HEK293 (cell line): ENCODE data around the gene SLC19A1.

Experiments
- CTCF ChIA-PET: fragments of 350-600 bp; formaldehyde crosslinking; extraction: SDS; loops from one replicate; lab custom pipeline; 2021; ENCODE audit warnings: antibody characterized with exemption; lab: Yijun Ruan, JAX
- POLR2A ChIA-PET: fragments of 300-600 bp; formaldehyde crosslinking; extraction: SDS; loops from one replicate; lab custom pipeline; 2020; ENCODE audit warnings: antibody characterized with exemption, inconsistent platforms; lab: Yijun Ruan, JAX
- H3K27ac ChIP-seq: fragments of 200-500 bp; sonication (Bioruptor generic); 2 replicates; pipeline ENCODE4 v1.5.1; 2014; ENCODE audit warnings: low read depth, low read length, control low read depth, inconsistent platforms; ENCODE audit errors: extremely low read depth
- H3K36me3 ChIP-seq, 2 experiments: fragments of 200-500 bp in 1 of 2; sonication (Bioruptor generic) in 1 of 2; 1 replicate in 1 of 2; 2 replicates in 1 of 2; pipeline ENCODE4 v1.5.1; 2014 to 2017; ENCODE audit warnings: inconsistent platforms in 2 of 2, low read length in 2 of 2; ENCODE audit not compliant: control insufficient read depth in 2 of 2, insufficient read depth in 1 of 2
- H3K4me1 ChIP-seq: fragments of 200-500 bp; sonication (Bioruptor generic); 2 replicates; pipeline ENCODE4 v1.5.1; 2014; ENCODE audit warnings: mild to moderate bottlenecking, low read length, inconsistent platforms; ENCODE audit not compliant: control insufficient read depth, insufficient read depth
- H3K4me3 ChIP-seq: 2 replicates; pipeline ENCODE4 v1.5.1; 2011; ENCODE audit warnings: low read depth, mild to moderate bottlenecking, control low read depth, low read length, moderate library complexity
- H3K9me3 ChIP-seq: fragments of 200-500 bp; sonication (Bioruptor generic); 2 replicates; pipeline ENCODE4 v1.5.1; 2014; ENCODE audit warnings: low read depth, low read length, inconsistent platforms; ENCODE audit not compliant: control insufficient read depth, insufficient read depth
- BCL11A ChIP-seq: fragments of 450-650 bp; formaldehyde crosslinking; IDR thresholded peaks from 2 replicates; pipeline ENCODE4 v1.5.1; 2016; ENCODE audit warnings: low read depth, missing biosample characterization, missing genetic modification characterization
- KLF10 ChIP-seq: fragments of 450-650 bp; IDR thresholded peaks from 2 replicates; pipeline ENCODE4 v1.5.1; 2018; ENCODE audit warnings: missing biosample characterization, mild to moderate bottlenecking, missing genetic modification characterization
- KLF7 ChIP-seq: fragments of 450-650 bp; formaldehyde crosslinking; IDR thresholded peaks from 2 replicates; pipeline ENCODE4 v1.5.1; 2016; ENCODE audit warnings: missing biosample characterization, missing genetic modification characterization, borderline replicate concordance
- OSR2 ChIP-seq: fragments of 450-650 bp; formaldehyde crosslinking; IDR thresholded peaks from 2 replicates; pipeline ENCODE4 v1.5.1; 2016; ENCODE audit warnings: missing biosample characterization, missing genetic modification characterization
- OVOL3 ChIP-seq: fragments of 450-650 bp; formaldehyde crosslinking; IDR thresholded peaks from 2 replicates; pipeline ENCODE4 v1.5.1; 2016; ENCODE audit warnings: missing biosample characterization, missing genetic modification characterization
- PRDM2 ChIP-seq: fragments of 450-650 bp; formaldehyde crosslinking; IDR thresholded peaks from 2 replicates; pipeline ENCODE4 v1.5.1; 2016; ENCODE audit warnings: missing biosample characterization, missing genetic modification characterization, borderline replicate concordance
- ZBTB17 ChIP-seq: fragments of 450-650 bp; formaldehyde crosslinking; IDR thresholded peaks from 2 replicates; pipeline ENCODE4 v1.5.1; 2016; ENCODE audit warnings: missing biosample characterization, missing genetic modification characterization
- ZEB2 ChIP-seq: fragments of 450-650 bp; formaldehyde crosslinking; IDR thresholded peaks from 2 replicates; pipeline ENCODE4 v1.5.1; 2016; ENCODE audit warnings: missing biosample characterization, missing genetic modification characterization
- ZNF169 ChIP-seq: fragments of 450-650 bp; formaldehyde crosslinking; IDR thresholded peaks from 2 replicates; pipeline ENCODE4 v1.5.1; 2016; ENCODE audit warnings: missing biosample characterization, missing genetic modification characterization
- ZNF2 ChIP-seq: fragments of 450-650 bp; formaldehyde crosslinking; IDR thresholded peaks from 2 replicates; pipeline ENCODE4 v1.5.1; 2016; ENCODE audit warnings: missing biosample characterization, missing genetic modification characterization
- ZNF274 ChIP-seq, 2 experiments: fragments of 200-500 bp in 1 of 2; fragments of 450-650 bp in 1 of 2; sonication (Bioruptor generic) in 1 of 2; formaldehyde crosslinking in 1 of 2; IDR thresholded peaks; 2 replicates each; pipeline versions ENCODE4 v1.5.1 to v1.6.1; 2014 to 2016; ENCODE audit warnings: borderline replicate concordance in 1 of 2, inconsistent platforms in 1 of 2, low read length in 1 of 2, missing biosample characterization in 1 of 2, missing genetic modification characterization in 1 of 2
- ZNF280D ChIP-seq: fragments of 450-650 bp; formaldehyde crosslinking; IDR thresholded peaks from 2 replicates; pipeline ENCODE4 v1.5.1; 2016; ENCODE audit warnings: missing biosample characterization, missing genetic modification characterization
- ZNF626 ChIP-seq: fragments of 450-650 bp; sonication (Bioruptor Pico); formaldehyde crosslinking; IDR thresholded peaks from 2 replicates; pipeline ENCODE4 v1.5.1; 2018; ENCODE audit warnings: missing biosample characterization, missing genetic modification characterization, inconsistent platforms
- ZNF792 ChIP-seq: fragments of 450-650 bp; formaldehyde crosslinking; IDR thresholded peaks from 2 replicates; pipeline ENCODE4 v1.5.1; 2016; ENCODE audit warnings: missing biosample characterization, missing genetic modification characterization
- ZNF830 ChIP-seq: fragments of 450-650 bp; IDR thresholded peaks from 2 replicates; pipeline ENCODE4 v1.5.0; 2018; ENCODE audit warnings: missing biosample characterization, missing genetic modification characterization, low read depth, mild to moderate bottlenecking, moderate library complexity
- ZNF843 ChIP-seq: fragments of 450-650 bp; formaldehyde crosslinking; IDR thresholded peaks from 2 replicates; pipeline ENCODE4 v1.5.1; 2016; ENCODE audit warnings: missing biosample characterization, missing genetic modification characterization
- TF ChIP-seq, protein P1 (sequence below): fragments of 450-650 bp; formaldehyde crosslinking; IDR thresholded peaks from 2 replicates; pipeline ENCODE4 v1.5.1; 2016; ENCODE audit warnings: missing biosample characterization, missing genetic modification characterization
- TF ChIP-seq, protein P2 (sequence below): IDR thresholded peaks from 2 replicates; pipeline ENCODE4 v1.6.1; 2011; ENCODE audit warnings: mild to moderate bottlenecking, low read depth, low read length, borderline replicate concordance
- TF ChIP-seq, protein P3 (sequence below): fragments of 450-650 bp; formaldehyde crosslinking; IDR thresholded peaks from 2 replicates; pipeline ENCODE4 v1.5.1; 2016; ENCODE audit warnings: missing biosample characterization, missing genetic modification characterization
- TF ChIP-seq, protein P4 (sequence below): fragments of 450-650 bp; formaldehyde crosslinking; IDR thresholded peaks from 2 replicates; pipeline ENCODE4 v1.5.1; 2017; ENCODE audit warnings: missing biosample characterization, missing genetic modification characterization

SLC19A1 gene

GRCh38 chr21:45547545-45547900 is 5.3 kb upstream of the SLC19A1 start (continued):
- TF ChIP-seq, protein P1, sequence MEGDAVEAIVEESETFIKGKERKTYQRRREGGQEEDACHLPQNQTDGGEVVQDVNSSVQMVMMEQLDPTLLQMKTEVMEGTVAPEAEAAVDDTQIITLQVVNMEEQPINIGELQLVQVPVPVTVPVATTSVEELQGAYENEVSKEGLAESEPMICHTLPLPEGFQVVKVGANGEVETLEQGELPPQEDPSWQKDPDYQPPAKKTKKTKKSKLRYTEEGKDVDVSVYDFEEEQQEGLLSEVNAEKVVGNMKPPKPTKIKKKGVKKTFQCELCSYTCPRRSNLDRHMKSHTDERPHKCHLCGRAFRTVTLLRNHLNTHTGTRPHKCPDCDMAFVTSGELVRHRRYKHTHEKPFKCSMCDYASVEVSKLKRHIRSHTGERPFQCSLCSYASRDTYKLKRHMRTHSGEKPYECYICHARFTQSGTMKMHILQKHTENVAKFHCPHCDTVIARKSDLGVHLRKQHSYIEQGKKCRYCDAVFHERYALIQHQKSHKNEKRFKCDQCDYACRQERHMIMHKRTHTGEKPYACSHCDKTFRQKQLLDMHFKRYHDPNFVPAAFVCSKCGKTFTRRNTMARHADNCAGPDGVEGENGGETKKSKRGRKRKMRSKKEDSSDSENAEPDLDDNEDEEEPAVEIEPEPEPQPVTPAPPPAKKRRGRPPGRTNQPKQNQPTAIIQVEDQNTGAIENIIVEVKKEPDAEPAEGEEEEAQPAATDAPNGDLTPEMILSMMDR (tag by site-specific recombination), result no peak
- TF ChIP-seq ZNF274 (IDR thresholded peaks at IDR 0.05; ENCODE audit: low read length), result no peak
- TF ChIP-seq ZNF274 (tag by site-specific recombination; IDR thresholded peaks at IDR 0.05; ENCODE audit: borderline replicate concordance), result no peak
- TF ChIP-seq PRDM2 (tag by site-specific recombination), result no peak
- no peak for TF ChIP-seq ZNF792 (tag by site-specific recombination)
- no peak for TF ChIP-seq ZEB2 (tag by site-specific recombination)
- TF ChIP-seq OSR2 (tag by site-specific recombination), result no peak
- TF ChIP-seq ZNF843 (tag by site-specific recombination), result no peak
- no peak for TF ChIP-seq OVOL3 (tag by site-specific recombination)
- no peak for TF ChIP-seq ZNF169
- no peak for TF ChIP-seq KLF10

- ChIA-PET POLR2A (no interaction called here), CTCF (interaction anchor here (0.6 to 2.0 kb wide), 3 partner anchors 9 to 524 kb away, joined by 3 to 7 read pairs (median 3); no protein-coding TSS in a partner anchor)
- Histone ChIP-seq H3K27ac (no peak overlapping the region), H3K9me3 (no peaks in the 10 kb centered on the region), H3K4me1 (no peaks in the 10 kb centered on the region), H3K36me3 (no peaks in the 10 kb centered on the region), H3K4me3 (no peak overlapping the region)
- TF ChIP-seq BCL11A (no peak), ZBTB17 (tag by site-specific recombination) (no peak), ZNF280D (tag by site-specific recombination) (no peak), ZNF2 (tag by site-specific recombination) (no peak), ZNF626 (no peak), OVOL3 (tag by site-specific recombination) (no peak), ZNF830 (tag by site-specific recombination) (no peak), KLF7 (tag by site-specific recombination) (no peak)
- TF ChIP-seq, protein P2, sequence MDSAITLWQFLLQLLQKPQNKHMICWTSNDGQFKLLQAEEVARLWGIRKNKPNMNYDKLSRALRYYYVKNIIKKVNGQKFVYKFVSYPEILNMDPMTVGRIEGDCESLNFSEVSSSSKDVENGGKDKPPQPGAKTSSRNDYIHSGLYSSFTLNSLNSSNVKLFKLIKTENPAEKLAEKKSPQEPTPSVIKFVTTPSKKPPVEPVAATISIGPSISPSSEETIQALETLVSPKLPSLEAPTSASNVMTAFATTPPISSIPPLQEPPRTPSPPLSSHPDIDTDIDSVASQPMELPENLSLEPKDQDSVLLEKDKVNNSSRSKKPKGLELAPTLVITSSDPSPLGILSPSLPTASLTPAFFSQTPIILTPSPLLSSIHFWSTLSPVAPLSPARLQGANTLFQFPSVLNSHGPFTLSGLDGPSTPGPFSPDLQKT, result no peak
- TF ChIP-seq, protein P3, sequence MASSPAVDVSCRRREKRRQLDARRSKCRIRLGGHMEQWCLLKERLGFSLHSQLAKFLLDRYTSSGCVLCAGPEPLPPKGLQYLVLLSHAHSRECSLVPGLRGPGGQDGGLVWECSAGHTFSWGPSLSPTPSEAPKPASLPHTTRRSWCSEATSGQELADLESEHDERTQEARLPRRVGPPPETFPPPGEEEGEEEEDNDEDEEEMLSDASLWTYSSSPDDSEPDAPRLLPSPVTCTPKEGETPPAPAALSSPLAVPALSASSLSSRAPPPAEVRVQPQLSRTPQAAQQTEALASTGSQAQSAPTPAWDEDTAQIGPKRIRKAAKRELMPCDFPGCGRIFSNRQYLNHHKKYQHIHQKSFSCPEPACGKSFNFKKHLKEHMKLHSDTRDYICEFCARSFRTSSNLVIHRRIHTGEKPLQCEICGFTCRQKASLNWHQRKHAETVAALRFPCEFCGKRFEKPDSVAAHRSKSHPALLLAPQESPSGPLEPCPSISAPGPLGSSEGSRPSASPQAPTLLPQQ (tag by site-specific recombination), result no peak
- TF ChIP-seq, protein P4, sequence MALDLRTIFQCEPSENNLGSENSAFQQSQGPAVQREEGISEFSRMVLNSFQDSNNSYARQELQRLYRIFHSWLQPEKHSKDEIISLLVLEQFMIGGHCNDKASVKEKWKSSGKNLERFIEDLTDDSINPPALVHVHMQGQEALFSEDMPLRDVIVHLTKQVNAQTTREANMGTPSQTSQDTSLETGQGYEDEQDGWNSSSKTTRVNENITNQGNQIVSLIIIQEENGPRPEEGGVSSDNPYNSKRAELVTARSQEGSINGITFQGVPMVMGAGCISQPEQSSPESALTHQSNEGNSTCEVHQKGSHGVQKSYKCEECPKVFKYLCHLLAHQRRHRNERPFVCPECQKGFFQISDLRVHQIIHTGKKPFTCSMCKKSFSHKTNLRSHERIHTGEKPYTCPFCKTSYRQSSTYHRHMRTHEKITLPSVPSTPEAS (tag by site-specific recombination), result no peak
Observed at GRCh38 chr21:45546636-45547544, 4.7 kb upstream of the SLC19A1 start.
